GM12892 (cell line): ENCODE results near the gene NEK4. TPM values are rescaled to one million over a fixed set of nuclear protein-coding genes. Genes with fewer than 3 reads are reported as not detected.

ENCODE experiments used
- DNase-seq: peaks from one replicate; pipeline ENCODE4 v3.0.0; 2011; ENCODE audit not compliant: insufficient read length
- FAIRE-seq: peaks from 2 replicates; lab custom pipeline; 2011; peaks lifted over from hg19 to GRCh38; lab: Jason Lieb, UNC
- POLR2A ChIP-seq: IDR thresholded peaks from 2 replicates; pipeline ENCODE4 v1.6.1; 2011; ENCODE audit warnings: low read depth, low read length, control low read depth
- POLR2AphosphoS5 ChIP-seq: IDR thresholded peaks from 2 replicates; pipeline ENCODE4 v1.6.1; 2011; ENCODE audit warnings: low read depth, low read length, control low read depth
- TAF1 ChIP-seq: IDR thresholded peaks from 2 replicates; pipeline ENCODE4 v1.6.1; 2011; ENCODE audit warnings: low read depth, mild to moderate bottlenecking, control low read depth, low read length, borderline replicate concordance
- polyA plus RNA-seq: library from polyadenylated mRNA; unstranded; fragments of >200 nt; gene quantifications from one replicate; pipeline ENCODE4 v1.2.1, GENCODE V29; 2012; ENCODE audit warnings: missing spikeins, inconsistent platforms; ENCODE audit not compliant: missing spikeins

NEK4 gene
- 9.9 TPM for polyA plus RNA-seq

DNA sequence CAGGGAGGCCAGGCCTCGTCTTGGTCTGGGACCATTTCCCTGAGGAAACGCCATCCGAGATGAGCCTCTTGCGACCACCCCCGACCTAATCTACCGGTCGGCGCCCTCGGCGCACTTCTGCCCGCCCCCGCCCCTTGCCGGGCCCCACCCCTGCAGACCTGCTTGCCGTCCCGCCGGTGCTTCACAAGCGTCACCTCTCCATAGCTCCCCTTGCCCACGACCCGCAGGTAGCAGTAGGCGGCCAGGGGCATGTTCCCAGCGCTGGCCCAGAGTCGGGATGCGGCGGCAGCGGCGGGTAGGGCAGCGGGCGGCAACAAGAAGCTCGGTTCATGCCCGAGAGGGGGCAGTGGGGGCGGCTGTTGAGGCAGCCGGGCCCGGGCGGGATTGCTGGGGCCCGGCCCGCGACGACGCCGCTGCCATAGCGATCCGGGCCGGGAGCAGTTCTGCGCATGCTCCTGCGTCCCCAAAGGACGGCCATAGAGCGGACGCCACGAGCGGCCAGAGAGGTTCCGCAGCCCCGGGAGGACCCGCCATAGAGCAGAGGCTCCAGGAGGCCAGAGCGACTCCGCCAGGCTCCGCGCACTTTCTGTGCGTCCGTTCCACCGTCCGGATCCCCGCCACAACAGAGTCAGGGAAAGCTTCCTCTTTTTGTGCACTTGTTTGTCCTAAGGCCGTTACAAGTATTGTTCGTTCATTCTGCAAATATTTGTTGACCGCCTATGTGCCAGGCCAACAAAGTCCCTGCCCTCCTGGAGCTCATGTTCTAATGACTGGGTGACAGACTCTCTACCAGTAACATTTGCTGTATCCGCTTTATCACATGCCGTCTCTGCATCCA is at the start of gene NEK4:
Gene NEK4, minus strand, starts transcription at position 445 of the 838 bp plus-strand sequence. Its CDS starts 194 bp downstream, at position 251.
- FAIRE-seq, result peak; percentile 93
- DNase-seq, result peak; percentile 91
- TF ChIP-seq POLR2A (peak; percentile 97), POLR2AphosphoS5 (peak; percentile 96), TAF1 (peak; percentile 95)

- FAIRE-seq (no peak), DNase-seq (no peak)
Observed at GRCh38 chr3:52819936-52820335, 49.2 kb upstream of the NEK4 start.

DNA sequence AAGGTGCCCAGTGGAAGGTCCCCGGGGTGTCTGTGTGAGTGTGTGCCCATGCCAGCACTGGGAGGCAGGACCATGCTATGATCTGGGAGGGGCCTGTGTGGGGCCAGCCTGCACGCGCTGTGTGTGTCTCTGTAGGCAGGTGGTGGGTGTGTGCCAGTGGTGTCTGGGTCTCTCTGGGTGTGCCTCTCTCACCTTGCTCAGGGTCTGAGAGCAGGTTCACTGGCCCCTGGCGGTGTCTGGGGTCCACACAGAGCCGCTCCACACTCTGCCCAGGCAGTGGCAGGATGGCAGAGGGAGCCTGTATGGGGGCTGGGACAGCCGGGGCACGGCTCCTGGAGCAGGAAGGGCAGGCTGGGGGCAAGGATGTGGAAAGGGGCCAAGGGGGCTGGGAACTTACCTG is 47.1 kb upstream of the NEK4 start:
- TF ChIP-seq POLR2A (no peak), TAF1 (no peak), POLR2AphosphoS5 (no peak)
- FAIRE-seq (no peak), DNase-seq (no peak)

More at GRCh38 chr3:52819936-52820335, 49.2 kb upstream of the NEK4 start:
- TF ChIP-seq POLR2A (no peak), TAF1 (no peak), POLR2AphosphoS5 (no peak)

GRCh38 chr3:52817221-52817620 is 46.5 kb upstream of the NEK4 start:
- DNase-seq, result no peak
- TF ChIP-seq POLR2A, result no peak
- FAIRE-seq, result no peak

- no peak for FAIRE-seq
- TF ChIP-seq POLR2AphosphoS5 (no peak), POLR2A (no peak), TAF1 (no peak)
- DNase-seq, result no peak
Observed at GRCh38 chr3:52816654-52817053, 45.9 kb upstream of the NEK4 start.

DNA sequence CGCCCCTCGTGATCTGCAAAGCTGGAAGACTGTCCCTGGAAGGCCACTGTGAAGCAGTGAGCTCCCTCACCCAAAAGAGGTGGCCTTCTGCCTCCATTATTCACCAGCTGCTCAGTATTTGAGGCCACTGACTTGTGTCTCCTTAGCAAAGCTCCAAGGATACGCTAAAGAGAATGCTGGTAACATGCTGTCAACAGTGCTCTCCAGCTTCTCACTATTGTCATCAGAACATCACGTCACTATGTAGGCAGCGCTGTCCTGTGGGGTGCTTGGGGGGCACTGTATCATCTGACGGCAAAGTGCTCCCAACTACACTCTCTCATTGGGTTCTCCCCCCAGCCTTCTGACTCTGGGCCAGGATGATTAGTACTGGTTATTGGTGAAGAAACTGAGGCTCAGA is 45.5 kb upstream of the NEK4 start:
- TF ChIP-seq TAF1 (no peak), POLR2AphosphoS5 (no peak), POLR2A (no peak)
- DNase-seq (no peak), FAIRE-seq (no peak)

DNA sequence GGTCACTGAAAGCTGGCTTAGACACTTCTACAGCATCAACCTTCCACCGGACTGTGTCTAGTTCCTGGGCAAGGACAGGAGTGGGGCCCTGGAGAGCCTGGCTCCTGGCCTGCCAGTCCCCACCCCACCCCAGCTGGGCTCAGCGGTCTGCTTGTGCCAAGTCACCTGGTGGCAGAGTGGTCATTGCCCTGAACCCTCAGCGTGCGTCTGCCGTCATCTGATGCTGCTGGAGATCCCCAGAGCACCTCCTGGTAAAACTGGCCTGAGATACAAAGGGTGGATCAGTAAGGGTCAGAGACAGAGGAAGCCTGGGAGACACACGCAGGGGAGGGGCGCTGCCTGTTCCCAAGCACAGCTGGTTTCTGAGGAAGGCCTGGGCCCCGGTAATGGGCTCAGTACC is 43.1 kb upstream of the NEK4 start:
- DNase-seq (no peak), FAIRE-seq (no peak)
- no peak for TF ChIP-seq TAF1
- TF ChIP-seq POLR2A, result no peak
- TF ChIP-seq POLR2AphosphoS5, result no peak

GRCh38 chr3:52811452-52812011 is 40.8 kb upstream of the NEK4 start:
- TF ChIP-seq POLR2A (no peak), POLR2AphosphoS5 (no peak), TAF1 (no peak)
- FAIRE-seq (no peak), DNase-seq (no peak)

GRCh38 chr3:52810923-52811322 is 40.2 kb upstream of the NEK4 start:
- DNase-seq (no peak), FAIRE-seq (no peak)
- TF ChIP-seq TAF1 (no peak), POLR2A (no peak), POLR2AphosphoS5 (no peak)

DNA sequence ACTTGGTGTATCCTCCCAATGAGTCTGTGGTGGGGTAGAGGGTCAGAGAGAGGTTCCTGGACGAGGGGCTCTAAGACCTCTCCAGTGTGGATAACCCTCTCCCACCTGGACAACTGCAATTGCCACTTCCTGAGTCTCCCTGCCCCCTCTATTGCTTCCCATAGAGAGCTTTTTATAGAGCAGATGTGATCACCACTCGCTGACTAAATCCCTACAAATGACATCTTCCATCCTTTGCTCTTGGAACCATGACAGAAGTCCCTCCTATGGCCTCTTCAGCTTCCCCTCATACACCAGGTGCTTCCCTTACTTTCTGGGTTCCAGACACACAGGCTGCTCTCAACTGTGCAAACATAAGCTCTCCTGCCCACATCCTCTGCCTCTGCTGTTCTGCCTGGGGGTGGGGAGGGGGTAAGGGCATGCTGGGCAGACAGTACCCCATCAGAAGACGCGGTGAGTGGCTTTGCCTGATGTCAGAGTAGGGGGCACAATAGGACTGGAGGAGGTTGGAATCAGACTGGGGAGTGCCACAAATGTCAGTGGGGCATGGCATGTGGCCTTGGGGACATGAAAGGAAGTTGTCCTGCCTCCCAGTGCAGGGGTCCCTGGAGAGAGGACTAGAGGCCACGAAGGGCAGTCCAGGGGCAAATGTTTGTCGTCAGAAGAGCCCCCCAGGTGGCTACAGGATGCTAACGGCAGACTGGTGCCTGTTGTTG is 39.1 kb upstream of the NEK4 start:
- FAIRE-seq (no peak), DNase-seq (no peak)
- TF ChIP-seq POLR2AphosphoS5, result no peak
- TF ChIP-seq POLR2A, result no peak
- TF ChIP-seq TAF1, result no peak

DNA sequence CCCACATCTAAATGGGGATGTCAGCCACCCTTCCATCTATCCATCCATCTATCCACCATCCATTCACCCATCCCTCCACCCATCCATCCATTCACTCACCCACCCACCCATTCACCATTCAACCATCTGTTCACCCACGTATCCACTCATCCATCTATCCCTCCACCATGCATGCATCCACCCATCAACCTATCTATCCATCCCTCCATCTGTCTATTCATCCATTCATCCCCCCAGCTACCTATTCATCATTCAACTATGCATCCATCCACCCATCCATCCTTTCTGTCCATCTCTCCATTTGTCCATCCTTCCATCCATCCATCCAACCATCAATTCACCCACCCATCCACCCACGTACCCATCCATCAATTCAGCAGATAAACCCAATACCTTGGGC is 38.4 kb upstream of the NEK4 start:
- DNase-seq (no peak), FAIRE-seq (no peak)
- TF ChIP-seq TAF1, result no peak
- TF ChIP-seq POLR2A, result no peak
- TF ChIP-seq POLR2AphosphoS5, result no peak
